HepG2 (cell line): Measurements from ENCODE around the gene HIVEP2. TPM values are rescaled to one million over a fixed set of nuclear protein-coding genes. Genes with fewer than 3 reads are reported as not detected.

ENCODE experiments used
- ARHGAP35 ChIP-seq: sonication (generic); formaldehyde crosslinking; IDR thresholded peaks from 2 replicates; pipeline ENCODE4 v1.9.0; 2022; ENCODE audit warnings: mild to moderate bottlenecking, inconsistent platforms, moderate library complexity, missing genetic modification reagents, borderline replicate concordance
- ATAD3A ChIP-seq: sonication (generic); formaldehyde crosslinking; IDR thresholded peaks from 2 replicates; pipeline ENCODE4 v1.4.0; 2020; ENCODE audit warnings: missing genetic modification reagents
- CENPT ChIP-seq: sonication (generic); formaldehyde crosslinking; IDR thresholded peaks from 2 replicates; pipeline ENCODE4 v1.8.0; 2022; ENCODE audit warnings: low read depth, mild to moderate bottlenecking, moderate library complexity, missing genetic modification reagents
- ELK4 ChIP-seq: sonication (generic); formaldehyde crosslinking; IDR thresholded peaks from 2 replicates; pipeline ENCODE4 v1.9.0; 2021; ENCODE audit warnings: missing genetic modification reagents, borderline replicate concordance
- GLI4 ChIP-seq: sonication (generic); formaldehyde crosslinking; IDR thresholded peaks from 2 replicates; pipeline ENCODE4 v1.5.1; 2020; ENCODE audit warnings: missing genetic modification reagents, mild to moderate bottlenecking, moderate library complexity, borderline replicate concordance
- HNF4G ChIP-seq, 2 experiments: sonication (generic) in 1 of 2; formaldehyde crosslinking in 1 of 2; IDR thresholded peaks; 2 replicates each; pipeline versions ENCODE4 v1.4.0 to v1.6.1; 2011 to 2020; ENCODE audit warnings: borderline replicate concordance in 2 of 2, low read depth in 2 of 2, mild to moderate bottlenecking in 2 of 2, low read length in 1 of 2, missing genetic modification reagents in 1 of 2, moderate library complexity in 1 of 2
- HNRNPH1 ChIP-seq: fragments of 200-400 bp; formaldehyde crosslinking; optimal IDR thresholded peaks from 2 replicates; pipeline ENCODE3; 2017; ENCODE audit warnings: mild to moderate bottlenecking, low read depth, low read length
- HNRNPK ChIP-seq: fragments of 200-400 bp; formaldehyde crosslinking; IDR thresholded peaks from 2 replicates; pipeline ENCODE4 v1.6.1; 2018; ENCODE audit warnings: low read length, low read depth, moderate library complexity, mild to moderate bottlenecking; ENCODE audit not compliant: poor library complexity, severe bottlenecking
- MEF2D ChIP-seq: sonication (generic); formaldehyde crosslinking; IDR thresholded peaks from 2 replicates; pipeline ENCODE4 v1.5.1; 2020; ENCODE audit warnings: mild to moderate bottlenecking, missing genetic modification reagents
- MEIS1 ChIP-seq: sonication (generic); formaldehyde crosslinking; IDR thresholded peaks from 2 replicates; pipeline ENCODE4 v1.9.0; 2021; ENCODE audit warnings: mild to moderate bottlenecking, missing genetic modification reagents, moderate library complexity, borderline replicate concordance
- MIXL1 ChIP-seq: IDR thresholded peaks from 2 replicates; pipeline ENCODE4 v1.6.1; 2016
- NFKB2 ChIP-seq: sonication (generic); formaldehyde crosslinking; IDR thresholded peaks from 2 replicates; pipeline ENCODE4 v1.4.0; 2020; ENCODE audit warnings: missing genetic modification reagents, borderline replicate concordance
- PHF8 ChIP-seq: sonication (generic); formaldehyde crosslinking; IDR thresholded peaks from 2 replicates; pipeline ENCODE4 v1.5.0; 2020; ENCODE audit warnings: missing genetic modification reagents
- SP1 ChIP-seq, 2 experiments: fragments of 450-650 bp in 1 of 2; sonication (generic) in 1 of 2; formaldehyde crosslinking in 1 of 2; IDR thresholded peaks; 2 replicates each; pipeline versions ENCODE4 v1.4.0 to v1.6.1; 2016 to 2020; ENCODE audit warnings: missing genetic modification reagents in 1 of 2
- SRF ChIP-seq: IDR thresholded peaks from 2 replicates; pipeline ENCODE4 v1.6.1; 2011; ENCODE audit warnings: mild to moderate bottlenecking, low read depth, low read length, moderate library complexity
- TCF7 ChIP-seq: sonication (generic); IDR thresholded peaks from 2 replicates; pipeline ENCODE4 v1.6.1; 2016; ENCODE audit warnings: antibody characterized with exemption, low read depth
- TRIM22 ChIP-seq: fragments of 450-650 bp; IDR thresholded peaks from 2 replicates; pipeline ENCODE4 v1.6.1; 2017
- ZBTB25 ChIP-seq: IDR thresholded peaks from 2 replicates; pipeline ENCODE4 v1.6.1; 2018; ENCODE audit warnings: missing genetic modification reagents
- ZNF138 ChIP-seq: sonication (generic); formaldehyde crosslinking; IDR thresholded peaks from 2 replicates; pipeline ENCODE4 v1.5.0; 2020; ENCODE audit warnings: mild to moderate bottlenecking, low read depth, missing genetic modification reagents
- ZNF17 ChIP-seq: sonication (generic); formaldehyde crosslinking; IDR thresholded peaks from 2 replicates; pipeline ENCODE4 v1.5.0; 2020; ENCODE audit warnings: mild to moderate bottlenecking, missing genetic modification reagents
- ZNF546 ChIP-seq: sonication (generic); formaldehyde crosslinking; conservative IDR thresholded peaks from 2 replicates; pipeline ENCODE4 v1.8.1; 2023; ENCODE audit warnings: mild to moderate bottlenecking, missing genetic modification reagents
- ZNF749 ChIP-seq: sonication (generic); formaldehyde crosslinking; IDR thresholded peaks from 2 replicates; pipeline ENCODE4 v1.8.0; 2022; ENCODE audit warnings: mild to moderate bottlenecking, missing genetic modification reagents, moderate library complexity, borderline replicate concordance
- ZNF75D ChIP-seq: sonication (generic); formaldehyde crosslinking; IDR thresholded peaks from 2 replicates; pipeline ENCODE4 v1.8.1; 2023; ENCODE audit warnings: missing genetic modification reagents, mild to moderate bottlenecking, borderline replicate concordance
- ZNF878 ChIP-seq: sonication (generic); formaldehyde crosslinking; IDR thresholded peaks from 2 replicates; pipeline ENCODE4 v1.8.1; 2023; ENCODE audit warnings: mild to moderate bottlenecking, missing genetic modification reagents, moderate library complexity
- ZNF883 ChIP-seq: sonication (generic); formaldehyde crosslinking; IDR thresholded peaks from 2 replicates; pipeline ENCODE4 v1.5.1; 2020; ENCODE audit warnings: mild to moderate bottlenecking, missing genetic modification reagents; ENCODE audit errors: not compliant biosample characterization
- polyA plus RNA-seq, 8 experiments: library from polyadenylated mRNA; depleted of rRNA in 3 of 8; stranded (reverse) in 7 of 8; unstranded in 1 of 8; fragments of >200 nt; fragmentation: Illumina TruSeq in 4 of 8; extraction: Trizol in 4 of 8; gene quantifications; 2 replicates each; pipeline versions ENCODE4 v1.2.1 to v1.2.3, GENCODE V29; 2011 to 2016; ENCODE audit warnings: low read depth in 4 of 8, missing spikeins in 1 of 8, mixed read lengths in 1 of 8; ENCODE audit not compliant: insufficient read depth in 1 of 8
- total RNA-seq, 5 experiments: library from RNA; depleted of rRNA; stranded (reverse); fragments of >200 nt; fragmentation: Illumina TruSeq; extraction: Trizol; gene quantifications; 2 replicates each; pipeline ENCODE4 v1.2.3, GENCODE V29; 2016; ENCODE audit warnings: low read depth in 1 of 5
- TF ChIP-seq, protein P1 (sequence below): IDR thresholded peaks from 2 replicates; pipeline ENCODE4 v1.6.1; 2016; ENCODE audit warnings: mild to moderate bottlenecking, missing biosample characterization, missing genetic modification reagents
- TF ChIP-seq, protein P2 (sequence below): IDR thresholded peaks from 2 replicates; pipeline ENCODE4 v1.6.1; 2016

Gene HIVEP2
- total and polyA plus RNA-seq, 2 of the 13 experiments (the other 11 are each of a cell fraction or from before 2014, with no cell fraction given) = 3.4 to 12.9 TPM

GRCh38 chr6:142945049-142945445, at the start of gene HIVEP2 (continued):
- TF ChIP-seq, protein P1, sequence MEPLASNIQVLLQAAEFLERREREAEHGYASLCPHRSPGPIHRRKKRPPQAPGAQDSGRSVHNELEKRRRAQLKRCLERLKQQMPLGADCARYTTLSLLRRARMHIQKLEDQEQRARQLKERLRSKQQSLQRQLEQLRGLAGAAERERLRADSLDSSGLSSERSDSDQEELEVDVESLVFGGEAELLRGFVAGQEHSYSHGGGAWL (CRISPR knock-in tag) = peak; percentile 9; the same call in 1 of the 2 replicates
- TF ChIP-seq MEIS1 (CRISPR knock-in tag) (no peak), HNF4G (IDR thresholded peaks at IDR 0.05; ENCODE audit: borderline replicate concordance, low read depth, low read length) (no peak; the same call in 1 of the 2 replicates), HNF4G (CRISPR knock-in tag; IDR thresholded peaks at IDR 0.05; ENCODE audit: borderline replicate concordance, low read depth) (no peak), TRIM22 (no peak), PHF8 (no peak), ATAD3A (CRISPR knock-in tag) (no peak), NFKB2 (CRISPR knock-in tag) (no peak), TCF7 (peak; percentile 15; the same call in 1 of the 2 replicates), HNRNPH1 (no peak), SP1 (IDR thresholded peaks at IDR 0.05) (no peak), SP1 (CRISPR knock-in tag; IDR thresholded peaks at IDR 0.05) (no peak), ARHGAP35 (CRISPR knock-in tag) (no peak), ZNF138 (CRISPR knock-in tag) (no peak), ZNF75D (CRISPR knock-in tag) (no peak), MIXL1 (CRISPR knock-in tag) (peak; percentile 57; the same call in 1 of the 2 replicates), ZNF878 (CRISPR knock-in tag) (no peak), ZNF749 (CRISPR knock-in tag) (no peak), HNRNPK (no peak), GLI4 (CRISPR knock-in tag) (0 out of 2 replicates have a peak, but pooled peaks have one; percentile 6), MEF2D (CRISPR knock-in tag) (no peak), ELK4 (CRISPR knock-in tag) (no peak), ZNF17 (CRISPR knock-in tag) (no peak), ZBTB25 (CRISPR knock-in tag) (peak; percentile 79; the same call in 1 of the 2 replicates), ZNF546 (CRISPR knock-in tag) (peak; percentile 20; the same call in 1 of the 2 replicates), CENPT (CRISPR knock-in tag) (peak; percentile 62; the same call in 1 of the 2 replicates), ZNF883 (CRISPR knock-in tag) (no peak), SRF (no peak)
- TF ChIP-seq, protein P2, sequence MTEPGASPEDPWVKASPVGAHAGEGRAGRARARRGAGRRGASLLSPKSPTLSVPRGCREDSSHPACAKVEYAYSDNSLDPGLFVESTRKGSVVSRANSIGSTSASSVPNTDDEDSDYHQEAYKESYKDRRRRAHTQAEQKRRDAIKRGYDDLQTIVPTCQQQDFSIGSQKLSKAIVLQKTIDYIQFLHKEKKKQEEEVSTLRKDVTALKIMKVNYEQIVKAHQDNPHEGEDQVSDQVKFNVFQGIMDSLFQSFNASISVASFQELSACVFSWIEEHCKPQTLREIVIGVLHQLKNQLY (CRISPR knock-in tag) = no peak
